HG03175 (cell line): ENCODE results near the gene SMIM35.
"Not testable (repeated sequence)": the region's sequence is repeated elsewhere in the genome, so short reads cannot be mapped to it uniquely, and the experiment has no call there.

Experiments used
- ATAC-seq: cut with Tn5 transposase; IDR thresholded peaks from one replicate; pipeline ENCODE4 v1.9.1; 2021; ENCODE audit warnings: mild to moderate bottlenecking, moderate library complexity; ENCODE audit not compliant: unreplicated experiment

Gene SMIM35

GRCh38 chr11:117992136-117992535, 94.6 kb downstream of the SMIM35 start:
- ATAC-seq: no peak

- no peak for ATAC-seq
Observed at GRCh38 chr11:117989351-117990102, 97.2 kb downstream of the SMIM35 start.

- ATAC-seq: peak; percentile 48
Observed at GRCh38 chr11:117986981-117987574, 99.7 kb downstream of the SMIM35 start.

- ATAC-seq: peak; percentile 87
Observed at GRCh38 chr11:117985953-117986887, 100.5 kb downstream of the SMIM35 start, which contains the start of gene IL10RA. TSS of gene IL10RA (plus strand) at chr11:117986394. CDS start at chr11:117986468, 74 bp downstream.

GRCh38 chr11:117984476-117984875, 102.3 kb downstream of the SMIM35 start:
- ATAC-seq: no peak

- no peak for ATAC-seq
Observed at GRCh38 chr11:117983163-117983475, 103.6 kb downstream of the SMIM35 start.

GRCh38 chr11:117980720-117981119, 106.0 kb downstream of the SMIM35 start:
- no peak for ATAC-seq

GRCh38 chr11:117980280-117980679, 106.5 kb downstream of the SMIM35 start:
- ATAC-seq: no peak

- no peak for ATAC-seq
Observed at GRCh38 chr11:117979481-117980211, 107.1 kb downstream of the SMIM35 start.

GRCh38 chr11:117978991-117979390, 107.8 kb downstream of the SMIM35 start:
- ATAC-seq: no peak

- ATAC-seq: not testable (repeated sequence)
Observed at GRCh38 chr11:117978291-117978910, 108.4 kb downstream of the SMIM35 start.

- ATAC-seq: not testable (repeated sequence)
Observed at GRCh38 chr11:117977612-117978264, 109.0 kb downstream of the SMIM35 start.

GRCh38 chr11:117977029-117977428, 109.7 kb downstream of the SMIM35 start:
- ATAC-seq: no peak

GRCh38 chr11:117976445-117976844, 110.3 kb downstream of the SMIM35 start:
- no peak for ATAC-seq

GRCh38 chr11:117973503-117973860, 113.3 kb downstream of the SMIM35 start:
- no peak for ATAC-seq

GRCh38 chr11:117972629-117973502, 113.9 kb downstream of the SMIM35 start:
- no peak for ATAC-seq

- ATAC-seq: no peak
Observed at GRCh38 chr11:117972044-117972443, 114.7 kb downstream of the SMIM35 start.

GRCh38 chr11:117970400-117971024, 116.3 kb downstream of the SMIM35 start:
- no peak for ATAC-seq
